ENCODE measurements around the gene ALOX15B. TPM values are rescaled to one million over a fixed set of nuclear protein-coding genes. Genes with fewer than 3 reads are reported as not detected.

ALOX15B gene
- total RNA-seq, 1 donor from 2014 or later: 5.8 TPM

DNA sequence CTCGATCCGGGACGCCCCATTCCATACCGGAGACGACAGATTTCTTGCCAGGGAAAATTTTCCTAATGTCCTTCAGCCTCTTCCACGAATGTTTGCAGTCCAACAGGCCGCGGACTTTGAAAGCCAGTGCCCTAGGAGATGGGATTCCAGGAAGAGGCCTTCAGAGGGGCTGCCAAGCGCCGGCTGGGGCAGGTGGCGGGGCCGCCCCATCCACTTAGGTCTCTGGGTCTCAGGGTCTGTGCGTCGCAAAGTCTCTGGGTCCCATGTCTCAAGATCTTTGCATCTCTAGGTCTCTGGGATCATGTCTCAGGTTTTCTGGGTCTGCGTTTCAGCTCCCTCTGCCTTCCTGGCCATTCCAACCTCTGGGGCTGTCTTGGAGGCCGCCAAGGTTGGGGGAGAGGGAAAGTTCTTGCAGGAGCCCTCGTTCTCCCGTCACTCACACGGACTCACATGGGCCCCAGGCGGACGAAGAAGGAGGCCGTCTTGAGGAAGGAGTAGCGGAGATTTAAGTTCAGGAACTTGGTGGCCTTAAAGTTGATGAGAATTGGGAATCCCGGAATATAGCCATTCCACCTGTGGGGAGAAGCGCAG lies 41.4 kb downstream of the ALOX15B start:
- no peak for FAIRE-seq
- Histone ChIP-seq H3K4me3 (ENCODE audit: low read depth, low read length) (peak overlapping the region; percentile 44), H3K27me3 (ENCODE audit: control insufficient read depth, insufficient read depth, low read length) (no peaks in the 10 kb centered on the region), H3K36me3 (ENCODE audit: control insufficient read depth, insufficient read depth, low read length) (no peaks in the 10 kb centered on the region)
- DNase-seq (ENCODE audit: low read depth): no peak
- no peak for TF ChIP-seq CTCF (IDR thresholded peaks at IDR 0.05; ENCODE audit: insufficient read depth, low read length, severe bottlenecking)

DNA sequence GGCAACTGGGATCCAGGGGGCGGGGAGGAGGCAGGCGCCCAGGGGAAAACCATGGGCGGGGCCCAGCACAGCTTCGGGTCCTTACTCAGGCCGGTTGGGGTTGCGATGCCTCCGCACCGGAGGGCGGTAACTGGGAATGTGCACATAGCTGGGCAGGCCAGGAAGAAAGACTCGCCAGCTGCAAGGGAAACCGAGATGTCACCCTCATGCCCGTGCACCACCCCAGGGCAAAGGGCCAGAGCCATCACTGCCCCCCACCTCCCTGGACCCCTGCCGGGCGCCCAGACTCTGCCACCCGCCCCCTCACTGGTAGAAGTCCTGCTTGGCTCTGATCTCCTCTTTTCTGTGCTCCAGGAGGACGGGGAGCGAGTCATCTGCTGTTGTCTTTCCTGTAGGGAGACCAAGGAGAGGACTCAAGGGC lies 42.0 kb downstream of the ALOX15B start:
- peaks cover under 1% of the 10 kb centered on the region for H3K27me3 ChIP-seq (ENCODE audit: control insufficient read depth, insufficient read depth, low read length)
- H3K36me3 ChIP-seq (ENCODE audit: control insufficient read depth, insufficient read depth, low read length): no peaks in the 10 kb centered on the region
- no peak for TF ChIP-seq CTCF (IDR thresholded peaks at IDR 0.05; ENCODE audit: insufficient read depth, low read length, severe bottlenecking)
- no peak for DNase-seq (ENCODE audit: low read depth)
- H3K4me3 ChIP-seq (ENCODE audit: low read depth, low read length): no peak overlapping the region
- FAIRE-seq: no peak

DNA sequence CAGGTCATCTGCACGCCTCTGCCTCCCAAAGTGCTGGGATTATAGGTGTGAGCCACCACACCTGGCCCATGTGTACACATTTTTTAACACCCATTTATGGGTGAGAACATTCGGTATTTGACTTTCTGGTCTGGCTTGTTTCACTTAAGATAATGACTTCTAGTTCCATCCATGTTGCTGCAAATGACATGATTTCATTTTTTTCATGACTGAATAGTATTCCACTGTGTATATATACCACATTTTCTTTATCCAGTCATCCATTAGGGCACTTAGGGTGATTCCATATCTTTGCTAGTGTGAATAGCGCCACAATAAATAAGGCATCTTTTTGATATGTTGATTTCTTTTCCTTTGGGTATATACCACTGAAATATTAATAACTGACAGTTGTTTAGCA lies 43.0 kb downstream of the ALOX15B start:
- no peak for FAIRE-seq
- Histone ChIP-seq H3K36me3 (ENCODE audit: control insufficient read depth, insufficient read depth, low read length) (no peaks in the 10 kb centered on the region), H3K4me3 (ENCODE audit: low read depth, low read length) (no peak overlapping the region), H3K27me3 (ENCODE audit: control insufficient read depth, insufficient read depth, low read length) (peaks cover 1% of the 10 kb centered on the region)
- no peak for TF ChIP-seq CTCF (IDR thresholded peaks at IDR 0.05; ENCODE audit: insufficient read depth, low read length, severe bottlenecking)
- no peak for DNase-seq (ENCODE audit: low read depth)

GRCh38 chr17:8082292-8082691 lies 43.4 kb downstream of the ALOX15B start:
- TF ChIP-seq CTCF (IDR thresholded peaks at IDR 0.05; ENCODE audit: insufficient read depth, low read length, severe bottlenecking): no peak
- no peak for DNase-seq (ENCODE audit: low read depth)
- FAIRE-seq: no peak
- Histone ChIP-seq H3K36me3 (ENCODE audit: control insufficient read depth, insufficient read depth, low read length) (no peaks in the 10 kb centered on the region), H3K4me3 (ENCODE audit: low read depth, low read length) (no peak overlapping the region), H3K27me3 (ENCODE audit: control insufficient read depth, insufficient read depth, low read length) (peaks cover 1% of the 10 kb centered on the region)

DNA sequence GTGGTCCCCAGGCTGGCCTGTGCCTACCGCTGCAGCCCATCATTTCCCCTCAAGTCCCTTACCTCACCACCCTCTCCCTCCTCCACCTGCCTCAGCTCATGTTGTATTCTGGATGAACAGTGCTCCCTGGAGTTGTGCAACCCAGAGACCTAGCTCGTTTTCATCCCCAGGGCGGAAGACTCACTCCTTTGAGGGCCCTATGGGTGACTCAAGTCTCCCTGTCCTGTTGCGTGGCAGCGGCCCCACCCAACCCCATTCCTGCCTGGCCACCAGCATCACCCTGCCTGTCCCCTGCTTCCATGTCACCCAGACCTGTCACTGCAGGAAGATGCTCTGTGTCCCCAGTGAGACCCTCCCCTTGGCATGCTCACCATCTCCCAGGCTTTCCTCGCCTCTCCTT lies 45.4 kb downstream of the ALOX15B start:
- Histone ChIP-seq H3K27me3 (ENCODE audit: control insufficient read depth, insufficient read depth, low read length) (peaks cover 4% of the 10 kb centered on the region), H3K4me3 (ENCODE audit: low read depth, low read length) (no peak overlapping the region), H3K36me3 (ENCODE audit: control insufficient read depth, insufficient read depth, low read length) (no peaks in the 10 kb centered on the region)
- peak; percentile 18 for FAIRE-seq
- no peak for TF ChIP-seq CTCF (IDR thresholded peaks at IDR 0.05; ENCODE audit: insufficient read depth, low read length, severe bottlenecking)
- DNase-seq (ENCODE audit: low read depth): no peak
